ENCODE data around the gene STIM1. TPM values are rescaled to one million over a fixed set of nuclear protein-coding genes. Genes with fewer than 3 reads are reported as not detected.

The STIM1 gene
- total and polyA plus RNA-seq, 12 donors: 11.9 to 55.7 (median 37.4) TPM

- 40 to 50% methylated on average over 2 of the region's 2 CpGs for WGBS, 2 donors
- TF ChIP-seq, protein P1, sequence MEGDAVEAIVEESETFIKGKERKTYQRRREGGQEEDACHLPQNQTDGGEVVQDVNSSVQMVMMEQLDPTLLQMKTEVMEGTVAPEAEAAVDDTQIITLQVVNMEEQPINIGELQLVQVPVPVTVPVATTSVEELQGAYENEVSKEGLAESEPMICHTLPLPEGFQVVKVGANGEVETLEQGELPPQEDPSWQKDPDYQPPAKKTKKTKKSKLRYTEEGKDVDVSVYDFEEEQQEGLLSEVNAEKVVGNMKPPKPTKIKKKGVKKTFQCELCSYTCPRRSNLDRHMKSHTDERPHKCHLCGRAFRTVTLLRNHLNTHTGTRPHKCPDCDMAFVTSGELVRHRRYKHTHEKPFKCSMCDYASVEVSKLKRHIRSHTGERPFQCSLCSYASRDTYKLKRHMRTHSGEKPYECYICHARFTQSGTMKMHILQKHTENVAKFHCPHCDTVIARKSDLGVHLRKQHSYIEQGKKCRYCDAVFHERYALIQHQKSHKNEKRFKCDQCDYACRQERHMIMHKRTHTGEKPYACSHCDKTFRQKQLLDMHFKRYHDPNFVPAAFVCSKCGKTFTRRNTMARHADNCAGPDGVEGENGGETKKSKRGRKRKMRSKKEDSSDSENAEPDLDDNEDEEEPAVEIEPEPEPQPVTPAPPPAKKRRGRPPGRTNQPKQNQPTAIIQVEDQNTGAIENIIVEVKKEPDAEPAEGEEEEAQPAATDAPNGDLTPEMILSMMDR (IDR thresholded peaks at IDR 0.05): peak in 3 of 9 donors; percentile 10 to 21 (median 17)
- Histone ChIP-seq H3K4me3 (no peak overlapping the region), H3K9me3 (no peaks in the 10 kb centered on the region), H3K27me3 (no peaks in the 10 kb centered on the region), H3K27ac (peak overlapping the region in 4 of 10 donors; percentile 15 to 48 (median 30)), H3K36me3 (peaks cover 0 to 26% (median 0%) of the 10 kb centered on the region in 9 donors), H3K4me1 (peaks cover 3 to 46% (median 35%) of the 10 kb centered on the region in 9 donors)
- intact Hi-C loops (cut with DNase I): loop anchor here in 1 of 10 donors (10.0 kb wide), 1 partner anchor 121 kb away; no protein-coding TSS in a partner anchor
- peak; percentile 69 to 90 (median 83) for ATAC-seq
- DNase-seq: peak in 1 of 2 donors; percentile 48
These were observed 210.3 kb downstream of the STIM1 start for GRCh38 chr11:4065601-4066377.

DNA sequence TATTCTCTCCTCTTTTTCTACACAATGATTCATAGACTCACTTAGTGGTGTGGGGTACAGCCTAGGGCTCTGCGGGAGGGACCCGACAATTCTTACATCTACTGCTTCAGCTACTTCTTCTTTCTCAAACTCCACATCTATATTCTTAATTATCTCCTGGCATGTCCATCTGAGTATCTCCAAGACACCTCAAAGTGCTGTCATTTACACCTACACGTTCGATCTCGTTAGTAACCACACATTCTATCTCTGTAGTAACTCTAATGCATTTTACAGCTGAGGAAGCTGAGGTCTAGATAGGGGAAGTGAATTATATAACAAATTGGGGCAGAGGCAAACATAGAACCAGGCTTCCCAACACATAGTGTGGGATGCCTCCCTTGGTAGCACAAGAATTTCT, 211.4 kb downstream of the STIM1 start:
- WGBS, 2 donors: 60 to 66% methylated on average over 5 of the region's 5 CpGs
- Histone ChIP-seq H3K4me1 (peaks cover 3 to 46% (median 33%) of the 10 kb centered on the region in 9 donors), H3K27ac (no peak overlapping the region), H3K9me3 (no peaks in the 10 kb centered on the region), H3K36me3 (peaks cover 0 to 23% (median 0%) of the 10 kb centered on the region in 9 donors), H3K4me3 (no peak overlapping the region), H3K27me3 (no peaks in the 10 kb centered on the region)
- peak in 1 of 8 donors; percentile 59 for ATAC-seq
- TF ChIP-seq, protein P1 (IDR thresholded peaks at IDR 0.05): no peak
- no peak for DNase-seq
- intact Hi-C loops (cut with DNase I): loop anchor here in 2 of 10 donors (1.0 to 10.0 kb wide), 2 partner anchors 35 to 122 kb away; no protein-coding TSS in a partner anchor

- Histone ChIP-seq H3K4me1 (peaks cover 3 to 56% (median 38%) of the 10 kb centered on the region in 9 donors), H3K27me3 (no peaks in the 10 kb centered on the region), H3K36me3 (peaks cover 0 to 29% (median 0%) of the 10 kb centered on the region in 9 donors), H3K4me3 (no peak overlapping the region), H3K27ac (peak overlapping the region in 1 of 10 donors; percentile 18), H3K9me3 (no peaks in the 10 kb centered on the region)
- TF ChIP-seq, protein P1 (IDR thresholded peaks at IDR 0.05): no peak
- WGBS, 2 donors: 92 to 96% methylated on average over 1 of the region's 1 CpG
- no peak for ATAC-seq
- intact Hi-C loops (cut with DNase I): loop anchor here in 1 of 10 donors (2.0 to 10.0 kb wide), 2 partner anchors 124 to 214 kb away; partner anchors contain the start of gene STIM1
- no peak for DNase-seq
These were observed 213.5 kb downstream of the STIM1 start for GRCh38 chr11:4068962-4069361.

DNA sequence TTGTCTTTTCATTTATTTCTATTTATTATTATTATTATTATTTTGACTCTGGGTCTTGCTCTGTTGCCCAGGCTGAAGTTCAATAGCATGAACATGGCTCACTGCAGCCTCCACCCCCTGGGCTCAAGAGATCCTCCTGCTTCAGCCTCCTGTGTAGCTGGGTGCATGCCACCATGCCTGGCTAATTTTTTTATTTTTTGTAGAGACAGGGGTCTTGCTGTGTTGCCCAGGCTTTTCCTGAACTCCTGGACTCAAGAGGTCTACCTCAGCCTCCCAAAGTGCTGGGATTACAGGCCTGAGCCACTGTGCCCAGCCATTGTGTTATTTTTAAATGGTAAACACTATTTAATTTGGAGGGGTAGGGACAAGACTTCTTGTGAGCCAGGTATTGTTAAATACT, 215.9 kb downstream of the STIM1 start:
- TF ChIP-seq, protein P1 (IDR thresholded peaks at IDR 0.05): no peak
- intact Hi-C loops (cut with DNase I): loop anchor here in 3 of 10 donors (2.0 to 10.0 kb wide), 3 partner anchors 87 to 287 kb away; no protein-coding TSS in a partner anchor
- no peaks in the 10 kb centered on the region for H3K27me3 ChIP-seq
- ATAC-seq (no peak), DNase-seq (no peak)
- no peak overlapping the region for H3K4me3 ChIP-seq
- peaks cover 0 to 38% (median 19%) of the 10 kb centered on the region in 9 donors for H3K4me1 ChIP-seq
- H3K36me3 ChIP-seq: peaks cover 0 to 38% (median 0%) of the 10 kb centered on the region in 9 donors
- no peak overlapping the region for H3K27ac ChIP-seq
- no peaks in the 10 kb centered on the region for H3K9me3 ChIP-seq

Data from heart right ventricle (tissue), 16 donors.